A549 (cell line): ENCODE measurements around the gene SH2D2A. TPM values are rescaled to one million over a fixed set of nuclear protein-coding genes. Genes with fewer than 3 reads are reported as not detected.

Experiments
- ATAC-seq, 2 experiments: fragments of 200-7000 bp in 1 of 2; fragments of >200 bp in 1 of 2; cut with Nextera tagmentation in 1 of 2; cut with Tn5 transposase in 1 of 2; 3 replicates each; pipeline versions ENCODE4 v1.8.0 to v1.9.1; 2018 to 2020; ENCODE audit warnings: mild to moderate bottlenecking in 1 of 2, moderate library complexity in 1 of 2
- CTCF ChIA-PET: fragments of 300-600 bp; sonication (Branson Sonifier 250); formaldehyde crosslinking; extraction: SDS; loops from one replicate; lab custom pipeline; 2021; ENCODE audit warnings: antibody characterized with exemption, inconsistent platforms; lab: Yijun Ruan, JAX
- POLR2A ChIA-PET: fragments of 350-600 bp; formaldehyde crosslinking; extraction: SDS; loops from one replicate; lab custom pipeline; 2021; ENCODE audit warnings: antibody characterized with exemption, inconsistent platforms; lab: Yijun Ruan, JAX
- DNase-seq, 2 experiments: peaks; one replicate each; pipeline versions ENCODE4 v3.0.0 to v3.0.0-alpha.2; 2011 to 2016; ENCODE audit warnings: low read depth in 1 of 2, low spot score in 1 of 2
- FAIRE-seq: peaks from 2 replicates; lab custom pipeline; 2011; peaks lifted over from hg19 to GRCh38; lab: Jason Lieb, UNC
- H3K27ac ChIP-seq, 2 experiments: fragments of >200 bp; sonication (Bioruptor Twin); formaldehyde crosslinking; 3 replicates each; pipeline ENCODE4 v1.5.1; 2016 to 2017
- H3K4me1 ChIP-seq: fragments of >200 bp; sonication (Bioruptor Twin); formaldehyde crosslinking; 3 replicates; pipeline ENCODE4 v1.6.1; 2016
- H3K4me2 ChIP-seq: fragments of >200 bp; sonication (Bioruptor Twin); formaldehyde crosslinking; 3 replicates; pipeline ENCODE4 v1.6.1; 2016
- H3K4me3 ChIP-seq: fragments of >200 bp; sonication (Bioruptor Twin); formaldehyde crosslinking; 3 replicates; pipeline ENCODE4 v1.5.1; 2016
- H3K9me3 ChIP-seq: fragments of >200 bp; sonication (Bioruptor Twin); formaldehyde crosslinking; 3 replicates; pipeline ENCODE4 v1.6.1; 2016
- BHLHE40 ChIP-seq: IDR thresholded peaks from 2 replicates; pipeline ENCODE4 v1.6.1; 2012; ENCODE audit warnings: low read depth, low read length, inconsistent platforms
- CBX8 ChIP-seq: fragments of 200-600 bp; sonication (generic); IDR thresholded peaks from 2 replicates; pipeline ENCODE4 v1.6.1; 2016
- CEBPB ChIP-seq, 2 experiments: fragments of >200 bp in 1 of 2; sonication (Bioruptor Twin) in 1 of 2; formaldehyde crosslinking in 1 of 2; IDR thresholded peaks; 2 replicates each; pipeline ENCODE4 v1.6.1; 2012 to 2016
- CHD2 ChIP-seq: fragments of 150-350 bp; IDR thresholded peaks from 2 replicates; pipeline ENCODE4 v1.6.1; 2014; ENCODE audit warnings: low read length; ENCODE audit not compliant: partially characterized antibody
- CTCF ChIP-seq: fragments of >200 bp; sonication (Bioruptor Twin); formaldehyde crosslinking; IDR thresholded peaks from 3 replicates; pipeline ENCODE4 v1.5.1; 2016
- EP300 ChIP-seq, 2 experiments: fragments of >200 bp; sonication (Bioruptor Twin); formaldehyde crosslinking; IDR thresholded peaks; 2 replicates in 1 of 2; 3 replicates in 1 of 2; pipeline ENCODE4 v1.6.1; 2016 to 2017
- FOSL2 ChIP-seq, 2 experiments: fragments of 450-650 bp in 1 of 2; fragments of >200 bp in 1 of 2; sonication (Bioruptor Twin) in 1 of 2; formaldehyde crosslinking; IDR thresholded peaks; 2 replicates each; pipeline versions ENCODE4 v1.5.0 to v1.6.1; 2016 to 2020; ENCODE audit warnings: mild to moderate bottlenecking in 1 of 2, moderate library complexity in 1 of 2
- HDAC2 ChIP-seq: fragments of 200-600 bp; sonication (generic); IDR thresholded peaks from 2 replicates; pipeline ENCODE4 v1.6.1; 2016
- HMGXB4 ChIP-seq: fragments of 250-450 bp; sonication (Bioruptor Pico); IDR thresholded peaks from 2 replicates; pipeline ENCODE4 v1.5.0; 2021; ENCODE audit warnings: mild to moderate bottlenecking, moderate library complexity, borderline replicate concordance
- KDM5A ChIP-seq: fragments of 200-600 bp; sonication (generic); IDR thresholded peaks from 2 replicates; pipeline ENCODE4 v1.6.1; 2016; ENCODE audit warnings: antibody characterized with exemption, mild to moderate bottlenecking
- MAFK ChIP-seq: fragments of 450-650 bp; IDR thresholded peaks from 2 replicates; pipeline ENCODE4 v1.6.1; 2014; ENCODE audit not compliant: partially characterized antibody
- MAX ChIP-seq: IDR thresholded peaks from 2 replicates; pipeline ENCODE4 v1.6.1; 2012
- MYC ChIP-seq: IDR thresholded peaks from 2 replicates; pipeline ENCODE4 v1.6.1; 2012; ENCODE audit warnings: mild to moderate bottlenecking, inconsistent platforms, low read length, improper control_type of control experiment, borderline replicate concordance
- NFE2L2 ChIP-seq: fragments of 150-350 bp; conservative IDR thresholded peaks from 2 replicates; pipeline ENCODE4 v1.6.1; 2014; ENCODE audit warnings: low read length
- NR3C1 ChIP-seq: fragments of >200 bp; sonication (Bioruptor Twin); formaldehyde crosslinking; IDR thresholded peaks from 3 replicates; pipeline ENCODE4 v1.6.1; 2017
- PBX3 ChIP-seq: IDR thresholded peaks from 2 replicates; pipeline ENCODE4 v1.6.1; 2012
- RAD21 ChIP-seq, 2 experiments: fragments of >200 bp in 1 of 2; sonication (Bioruptor Twin) in 1 of 2; formaldehyde crosslinking in 1 of 2; IDR thresholded peaks in 1 of 2; conservative IDR thresholded peaks in 1 of 2; 2 replicates in 1 of 2; 3 replicates in 1 of 2; pipeline ENCODE4 v1.6.1; 2012 to 2018; ENCODE audit warnings: inconsistent platforms in 1 of 2
- RARB ChIP-seq: fragments of 250-450 bp; sonication (Bioruptor Pico); IDR thresholded peaks from 2 replicates; pipeline ENCODE4 v1.8.0; 2021; ENCODE audit warnings: mild to moderate bottlenecking, moderate library complexity
- SMC3 ChIP-seq: fragments of >200 bp; sonication (Bioruptor Twin); formaldehyde crosslinking; IDR thresholded peaks from 3 replicates; pipeline ENCODE4 v1.6.1; 2018; ENCODE audit warnings: inconsistent platforms
- TFCP2L1 ChIP-seq: fragments of 250-450 bp; sonication (Bioruptor Pico); IDR thresholded peaks from 2 replicates; pipeline ENCODE4 v1.5.0; 2021; ENCODE audit warnings: mild to moderate bottlenecking
- ZC3H11A ChIP-seq: fragments of 450-650 bp; IDR thresholded peaks from 2 replicates; pipeline ENCODE4 v1.6.1; 2014; ENCODE audit warnings: antibody characterized with exemption, mild to moderate bottlenecking
- WGBS: methylation state at CpG from one replicate; pipeline ENCODE4 v1.1.6; 2017; ENCODE audit errors: missing lambda C conversion rate; 5-methylcytosine and 5-hydroxymethylcytosine counted together
- polyA plus RNA-seq, 4 experiments: library from polyadenylated mRNA; depleted of rRNA in 3 of 4; stranded (reverse); fragments of >200 nt; fragmentation: RNase III in 1 of 4; extraction: RNeasy Plus Mini Kit Qiagen cat#74134 plus additional on column Dnase treatment in 1 of 4; gene quantifications; 2 replicates in 3 of 4; 3 replicates in 1 of 4; pipeline ENCODE4 v1.2.3, GENCODE V29; 2011 to 2017

Gene SH2D2A
- polyA plus RNA-seq, 2 of the 4 experiments (the other 2 are of a cell fraction) = 1.6 to 1.8 TPM

- ChIA-PET CTCF (interaction anchor here (1.2 to 27.2 kb wide), 9 partner anchors 11 to 127 kb away, joined by 3 to 480 read pairs (median 7); partner anchors contain the start of genes INSRR, NTRK1 and PEAR1), POLR2A (no interaction called here)
- Histone ChIP-seq H3K4me2 (no peak overlapping the region), H3K4me3 (no peak overlapping the region), H3K27ac (no peak overlapping the region), H3K4me1 (no peaks in the 10 kb centered on the region), H3K9me3 (no peaks in the 10 kb centered on the region)
- DNase-seq (no peak), ATAC-seq (no peak), FAIRE-seq (no peak)
- WGBS = 82% methylated on average over 8 of the region's 8 CpGs
- TF ChIP-seq TFCP2L1 (CRISPR knock-in tag) (no peak), HDAC2 (no peak), ZC3H11A (no peak), CEBPB (IDR thresholded peaks at IDR 0.05) (no peak)
Observed at GRCh38 chr1:156802421-156802935, 14.2 kb downstream of the SH2D2A start.

- Histone ChIP-seq H3K4me3 (no peak overlapping the region), H3K4me1 (no peaks in the 10 kb centered on the region), H3K9me3 (no peaks in the 10 kb centered on the region), H3K27ac (no peak overlapping the region), H3K4me2 (no peak overlapping the region)
- TF ChIP-seq CHD2 = no peak
- TF ChIP-seq CTCF = no peak
- no peak for TF ChIP-seq MAFK
- no peak for TF ChIP-seq HMGXB4 (CRISPR knock-in tag)
- no peak for TF ChIP-seq PBX3
- no peak for TF ChIP-seq MAX
- TF ChIP-seq KDM5A = no peak
- no peak for TF ChIP-seq BHLHE40
- ChIA-PET CTCF (interaction anchor here (0.7 to 27.2 kb wide), 11 partner anchors 9 to 128 kb away, joined by 3 to 480 read pairs (median 6); partner anchors contain the start of genes INSRR, NTRK1 and PEAR1), POLR2A (interaction anchor here (0.6 to 1.5 kb wide), 2 partner anchors 10 to 73 kb away, joined by 3 to 14 read pairs; partner anchors contain the start of genes ISG20L2 and METTL25B)
- no peak for ATAC-seq
- no peak for DNase-seq
- FAIRE-seq = no peak
- WGBS = 84% methylated on average over 7 of the region's 7 CpGs
Observed at GRCh38 chr1:156801409-156802121, 15.1 kb downstream of the SH2D2A start.

GRCh38 chr1:156797212-156797871, 19.3 kb downstream of the SH2D2A start:
- Histone ChIP-seq H3K27ac (no peak overlapping the region), H3K4me3 (no peak overlapping the region), H3K4me2 (no peak overlapping the region), H3K9me3 (no peaks in the 10 kb centered on the region), H3K4me1 (no peaks in the 10 kb centered on the region)
- CTCF ChIA-PET = interaction anchor here (0.6 to 27.2 kb wide), 51 partner anchors 8 to 208 kb away, joined by 3 to 480 read pairs (median 4); partner anchors contain the start of genes HDGF, INSRR, LRRC71 and NTRK1
- FAIRE-seq (no peak), DNase-seq (peak; percentile 68 to 75), ATAC-seq (peak; percentile 89 to 91)
- POLR2A ChIA-PET = no interaction called here
- WGBS = 18% methylated on average over 4 of the region's 4 CpGs
- TF ChIP-seq KDM5A (no peak), NFE2L2 (no peak), CBX8 (no peak), CTCF (peak; percentile 87), HMGXB4 (CRISPR knock-in tag) (no peak), RAD21 (conservative IDR thresholded peaks at IDR 0.05 in 1 of 2, IDR thresholded peaks at IDR 0.05 in 1 of 2) (peak; percentile 72 to 78), EP300 (IDR thresholded peaks at IDR 0.05) (no peak), HDAC2 (no peak), NR3C1 (no peak), RARB (CRISPR knock-in tag) (no peak), CEBPB (IDR thresholded peaks at IDR 0.05) (no peak), MYC (no peak), FOSL2 (IDR thresholded peaks at IDR 0.05) (no peak), FOSL2 (CRISPR knock-in tag; IDR thresholded peaks at IDR 0.05) (no peak), SMC3 (peak; percentile 74)
